Measurements from ENCODE around the gene AHNAK2.

The AHNAK2 gene

DNA sequence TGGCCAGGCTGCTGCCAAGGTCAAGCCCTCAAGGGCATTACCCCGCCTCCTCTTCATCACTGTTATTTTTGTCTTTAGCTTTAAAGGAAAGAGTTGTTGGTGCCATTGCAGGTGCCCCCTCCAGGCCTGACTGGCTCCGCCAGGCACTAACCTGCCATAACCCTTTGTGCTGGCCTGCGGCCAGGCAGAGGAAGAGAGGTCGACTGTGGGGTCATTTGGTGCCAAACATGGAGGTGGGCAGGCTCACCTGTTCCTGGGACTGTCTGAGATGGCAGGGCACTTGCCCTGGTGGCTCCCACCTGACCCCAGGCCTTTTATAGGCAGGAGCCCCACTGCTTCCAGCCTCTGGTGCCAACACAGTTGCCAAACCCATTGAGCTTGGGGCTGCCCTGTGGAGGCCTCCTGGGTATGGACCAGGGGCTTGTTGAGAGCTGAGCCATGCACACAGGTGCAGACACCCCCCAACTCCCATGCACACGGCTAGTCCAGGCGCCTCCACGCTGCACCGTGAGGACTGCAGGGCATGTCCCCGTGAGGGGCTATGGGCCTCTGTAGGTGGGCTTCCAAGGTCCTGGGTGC is 82.9 kb downstream of the AHNAK2 start:
- TF ChIP-seq, protein P1, sequence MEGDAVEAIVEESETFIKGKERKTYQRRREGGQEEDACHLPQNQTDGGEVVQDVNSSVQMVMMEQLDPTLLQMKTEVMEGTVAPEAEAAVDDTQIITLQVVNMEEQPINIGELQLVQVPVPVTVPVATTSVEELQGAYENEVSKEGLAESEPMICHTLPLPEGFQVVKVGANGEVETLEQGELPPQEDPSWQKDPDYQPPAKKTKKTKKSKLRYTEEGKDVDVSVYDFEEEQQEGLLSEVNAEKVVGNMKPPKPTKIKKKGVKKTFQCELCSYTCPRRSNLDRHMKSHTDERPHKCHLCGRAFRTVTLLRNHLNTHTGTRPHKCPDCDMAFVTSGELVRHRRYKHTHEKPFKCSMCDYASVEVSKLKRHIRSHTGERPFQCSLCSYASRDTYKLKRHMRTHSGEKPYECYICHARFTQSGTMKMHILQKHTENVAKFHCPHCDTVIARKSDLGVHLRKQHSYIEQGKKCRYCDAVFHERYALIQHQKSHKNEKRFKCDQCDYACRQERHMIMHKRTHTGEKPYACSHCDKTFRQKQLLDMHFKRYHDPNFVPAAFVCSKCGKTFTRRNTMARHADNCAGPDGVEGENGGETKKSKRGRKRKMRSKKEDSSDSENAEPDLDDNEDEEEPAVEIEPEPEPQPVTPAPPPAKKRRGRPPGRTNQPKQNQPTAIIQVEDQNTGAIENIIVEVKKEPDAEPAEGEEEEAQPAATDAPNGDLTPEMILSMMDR (conservative IDR thresholded peaks at IDR 0.05; ENCODE audit: control insufficient read depth, insufficient read depth, low read depth, low read length) = no peak
- no peak for DNase-seq (ENCODE audit: low read depth)
- no peak overlapping the region for H3K4me3 ChIP-seq (ENCODE audit: control insufficient read depth, low read depth, low read length)

DNA sequence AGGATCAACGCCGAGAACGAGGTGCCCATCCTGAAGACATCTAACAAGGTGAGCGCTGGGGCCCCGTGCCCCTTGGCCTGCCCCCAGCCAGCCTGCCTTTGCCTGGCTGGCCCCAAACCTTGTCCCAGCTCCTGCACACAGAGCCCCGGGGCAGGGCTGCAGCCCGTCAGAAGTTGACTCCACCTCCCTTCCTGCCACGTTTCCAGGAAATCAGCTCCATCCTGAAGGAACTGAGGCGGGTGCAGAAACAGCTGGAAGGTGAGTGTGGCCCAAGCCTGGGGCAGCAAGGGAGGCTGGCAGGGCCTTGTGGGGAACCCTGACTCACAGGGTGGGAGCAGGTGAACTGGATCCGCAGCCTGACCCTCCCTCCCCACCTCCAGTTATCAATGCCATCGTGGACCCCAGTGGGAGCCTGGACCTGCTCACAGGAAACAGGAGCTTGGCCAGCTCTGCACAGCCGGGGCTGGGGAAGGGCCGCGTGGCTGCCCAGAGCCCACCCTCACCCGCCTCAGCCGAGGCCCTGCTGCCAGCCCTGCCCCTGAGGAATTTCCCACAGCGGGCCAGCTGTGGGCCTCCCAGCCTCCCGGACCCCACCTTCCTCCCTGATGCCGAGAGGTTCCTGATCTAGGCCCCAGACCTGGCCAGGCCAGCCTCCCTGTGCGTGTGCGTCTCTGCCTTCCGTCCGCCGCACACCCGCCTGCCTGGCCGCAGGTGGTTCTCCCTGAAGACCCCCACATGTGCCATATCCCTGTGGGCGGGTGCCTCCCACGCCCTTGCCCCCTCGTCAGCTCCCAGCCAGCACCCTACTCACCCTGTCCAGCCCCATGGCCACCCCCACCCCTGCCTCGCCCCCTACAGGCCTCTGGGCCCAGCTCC is 83.6 kb downstream of the AHNAK2 start:
- no peak for DNase-seq (ENCODE audit: low read depth)
- H3K4me3 ChIP-seq (ENCODE audit: control insufficient read depth, low read depth, low read length) = no peak overlapping the region
- TF ChIP-seq, protein P1 (conservative IDR thresholded peaks at IDR 0.05; ENCODE audit: control insufficient read depth, insufficient read depth, low read depth, low read length) = no peak

DNA sequence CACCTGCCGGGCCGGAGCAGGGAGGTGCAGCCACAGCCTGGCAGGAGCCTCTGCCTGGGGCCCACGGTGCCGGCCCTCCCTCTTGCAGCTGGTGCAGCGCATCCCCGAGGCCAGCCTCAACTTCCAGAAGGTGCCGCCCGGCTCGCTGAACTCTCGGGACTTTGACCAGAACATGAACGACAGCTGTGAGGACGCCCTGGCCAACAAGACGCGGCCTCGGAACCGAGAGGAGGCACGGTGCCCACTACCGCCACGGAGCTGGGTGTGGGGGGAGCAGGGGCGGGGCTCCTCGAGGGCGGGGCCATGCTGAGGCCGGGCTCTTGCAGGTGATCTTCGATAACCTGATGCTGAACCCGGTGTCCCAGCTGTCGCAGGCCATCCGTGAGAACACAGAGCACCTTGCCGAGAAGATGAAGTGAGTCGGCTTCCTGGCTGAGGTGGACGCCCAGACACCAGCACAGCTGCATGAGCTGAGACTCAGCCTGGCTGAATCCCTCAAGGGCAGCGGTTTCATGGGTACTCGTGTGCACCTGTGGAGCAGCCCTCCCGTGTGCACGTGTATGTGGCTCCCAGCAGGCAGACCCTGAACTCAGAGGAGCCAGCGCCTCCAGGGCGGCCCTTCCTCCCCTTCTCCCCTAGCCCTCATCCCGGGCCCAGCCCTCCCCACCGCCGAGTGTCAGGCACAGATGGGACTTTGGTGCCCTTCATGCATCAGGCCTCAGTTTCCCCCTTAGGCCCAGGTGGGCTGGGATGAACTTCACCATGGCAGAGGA is 84.6 kb downstream of the AHNAK2 start:
- DNase-seq (ENCODE audit: low read depth) = no peak

DNA sequence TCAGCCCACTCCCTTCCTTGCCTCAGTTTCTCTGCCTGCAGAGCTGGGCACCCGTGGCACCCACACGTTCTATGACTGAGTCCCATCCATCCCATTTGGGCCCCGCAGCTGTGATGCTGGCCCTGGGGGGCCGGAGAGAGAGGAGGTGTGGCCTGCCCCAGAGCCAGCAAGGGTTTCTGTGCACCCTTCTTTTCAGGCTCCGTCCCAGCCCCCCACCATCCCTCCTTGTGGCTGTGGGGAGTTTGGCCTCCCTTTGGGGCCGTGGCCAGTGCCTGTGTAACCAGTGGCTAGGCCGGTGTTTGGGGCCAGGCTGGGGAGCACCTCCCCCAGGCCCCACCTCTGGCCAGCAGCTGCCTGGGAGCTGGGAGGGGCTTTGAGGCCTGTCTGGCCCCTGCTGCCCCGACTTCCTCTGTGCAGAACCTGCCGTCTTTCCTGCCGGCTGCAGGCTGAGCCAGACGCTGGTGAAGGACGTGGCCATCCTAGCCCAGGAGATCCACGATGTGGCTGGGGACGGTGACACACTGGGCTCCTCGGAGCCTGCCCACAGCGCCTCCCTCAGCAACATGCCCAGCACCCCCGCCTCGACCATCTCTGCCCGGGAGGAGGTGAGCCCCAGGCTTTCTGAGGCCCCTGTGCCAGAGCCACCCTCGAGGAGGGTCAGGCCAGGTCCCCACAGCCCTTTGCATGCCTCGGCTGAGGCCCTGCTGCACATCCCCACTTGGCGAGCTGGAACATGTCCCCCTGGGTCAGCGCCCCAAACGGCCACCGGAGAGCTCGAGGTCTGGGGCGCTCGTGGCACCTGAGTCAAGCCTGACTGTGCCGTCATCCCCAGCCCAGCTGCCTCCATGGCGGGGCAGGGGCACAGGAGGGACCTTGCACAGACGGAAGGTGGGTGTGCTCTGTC is 85.4 kb downstream of the AHNAK2 start:
- no peak for DNase-seq (ENCODE audit: low read depth)
- TF ChIP-seq, protein P1 (conservative IDR thresholded peaks at IDR 0.05; ENCODE audit: control insufficient read depth, insufficient read depth, low read depth, low read length) = no peak
- no peak overlapping the region for H3K4me3 ChIP-seq (ENCODE audit: control insufficient read depth, low read depth, low read length)

More for the DNA sequence above, 84.6 kb downstream of the AHNAK2 start:
- TF ChIP-seq, protein P1 (conservative IDR thresholded peaks at IDR 0.05; ENCODE audit: control insufficient read depth, insufficient read depth, low read depth, low read length) = no peak
- H3K4me3 ChIP-seq (ENCODE audit: control insufficient read depth, low read depth, low read length) = no peak overlapping the region

DNA sequence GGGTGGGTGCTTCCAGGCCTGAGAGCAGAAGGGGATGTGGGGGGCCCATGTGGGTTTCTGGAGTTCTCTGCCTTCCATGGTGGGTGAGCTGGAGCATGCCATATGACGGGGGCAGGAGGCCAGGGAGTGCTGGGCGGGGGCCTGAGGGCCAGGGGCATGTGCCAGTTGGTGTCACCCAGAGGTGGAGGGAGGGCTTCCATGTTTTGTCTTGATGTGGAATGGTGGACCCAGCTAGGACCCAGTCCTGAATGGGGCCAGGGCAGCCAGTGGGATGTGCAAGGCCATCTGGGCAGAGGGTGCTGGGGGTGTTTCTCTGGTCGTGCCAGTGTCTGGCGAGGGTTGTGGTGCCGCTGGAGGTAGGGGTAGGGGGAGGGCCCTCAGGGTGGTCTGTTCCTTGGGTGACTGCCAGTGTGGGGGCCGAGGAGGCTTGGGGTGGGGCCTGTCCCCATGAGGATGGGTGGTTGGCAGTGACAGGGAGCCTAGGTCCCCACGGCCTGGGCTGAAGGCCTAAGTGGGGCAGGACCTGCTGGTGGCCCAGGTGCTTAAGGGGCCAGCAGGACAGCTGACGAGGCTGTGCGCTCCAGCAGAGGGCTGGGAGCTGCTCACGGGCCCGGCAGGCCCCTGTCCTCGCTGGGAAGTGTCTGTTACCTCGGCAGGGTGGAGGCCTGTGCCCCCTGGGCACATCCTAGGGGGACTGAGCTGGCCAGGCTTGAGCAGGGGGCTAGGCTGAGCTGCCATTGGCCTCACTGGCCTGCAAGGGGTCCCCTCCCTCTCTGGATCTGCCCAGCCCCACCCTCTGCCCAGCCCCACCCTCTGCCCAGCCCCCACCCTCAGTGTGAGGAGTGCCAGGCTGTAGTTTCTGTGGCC is 86.3 kb downstream of the AHNAK2 start:
- TF ChIP-seq, protein P1 (conservative IDR thresholded peaks at IDR 0.05; ENCODE audit: control insufficient read depth, insufficient read depth, low read depth, low read length) = no peak
- no peak for DNase-seq (ENCODE audit: low read depth)
- H3K4me3 ChIP-seq (ENCODE audit: control insufficient read depth, low read depth, low read length) = no peak overlapping the region

Data from fibroblast of mammary gland (primary cell).